A549 treated with dexamethasone at 1 μM for 4 hours (cell line): ENCODE measurements around the gene WDR19. TPM values are rescaled to one million over a fixed set of nuclear protein-coding genes. Genes with fewer than 3 reads are reported as not detected.

Experiments
- total RNA-seq: library from RNA; stranded (reverse); fragments of 200-300 nt; extraction: Qiagen RNA extraction; gene quantifications from 5 replicates; pipeline ENCODE4 v1.2.3, GENCODE V29; 2022

The WDR19 gene
- 6.7 to 10.5 TPM (median 7.5 TPM) in 5 replicates for total RNA-seq

GRCh38 chr4:39181905-39182638 lies at the start of gene WDR19:
Gene WDR19, plus strand, starts transcription at chr4:39182529. Its CDS starts 29 bp downstream, at chr4:39182558.

Other genes starting within 250 kb of the WDR19 start
- 18.0 to 22.9 TPM (median 21.3 TPM) in 5 replicates for gene TMEM156, start 150.1 kb upstream of the WDR19 start, total RNA-seq
- 45.4 to 61.2 TPM (median 57.9 TPM) in 5 replicates for gene KLHL5, start 120.3 kb upstream of the WDR19 start, total RNA-seq
- gene RFC1, start 183.8 kb downstream of the WDR19 start, total RNA-seq, result 18.7 to 22.3 TPM (median 21.2 TPM) in 5 replicates
- gene KLB, start 224.4 kb downstream of the WDR19 start, total RNA-seq, result 0.06 to 0.27 TPM (median 0.16 TPM) in 5 replicates